HG02571 (cell line): ENCODE data around the gene TYMP.
"Not testable (repeated sequence)": the region's sequence is repeated elsewhere in the genome, so short reads cannot be mapped to it uniquely, and the experiment has no call there.

Experiments used
- ATAC-seq: cut with Tn5 transposase; IDR thresholded peaks from one replicate; pipeline ENCODE4 v1.9.1; 2021; ENCODE audit warnings: mild to moderate bottlenecking, moderate library complexity; ENCODE audit not compliant: unreplicated experiment

Gene TYMP

DNA sequence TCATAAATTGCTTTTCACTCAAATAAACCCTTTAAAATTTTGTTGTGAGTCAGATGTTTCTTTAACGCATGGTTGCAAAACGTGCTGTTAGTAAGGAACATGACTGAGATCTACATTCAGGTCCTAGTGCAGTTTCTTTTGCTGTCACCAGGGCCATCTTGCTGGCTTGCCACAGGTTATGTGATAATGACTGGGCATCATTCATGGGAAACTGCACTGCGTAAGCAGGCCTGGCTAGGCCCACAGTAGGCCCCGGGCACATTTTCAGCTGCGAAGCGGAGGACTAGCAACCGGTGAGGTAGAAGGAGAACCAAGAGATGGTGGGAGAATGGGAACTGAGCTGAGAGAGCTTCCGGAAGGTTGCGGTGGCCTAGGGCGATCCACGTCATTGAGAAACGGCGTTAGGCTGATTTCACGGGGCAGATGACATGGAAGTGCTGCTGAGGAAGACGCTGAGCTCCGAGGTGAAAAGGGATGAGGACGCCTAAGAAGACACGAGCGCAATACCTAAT, 12.7 kb upstream of the TYMP start:
- no peak for ATAC-seq

DNA sequence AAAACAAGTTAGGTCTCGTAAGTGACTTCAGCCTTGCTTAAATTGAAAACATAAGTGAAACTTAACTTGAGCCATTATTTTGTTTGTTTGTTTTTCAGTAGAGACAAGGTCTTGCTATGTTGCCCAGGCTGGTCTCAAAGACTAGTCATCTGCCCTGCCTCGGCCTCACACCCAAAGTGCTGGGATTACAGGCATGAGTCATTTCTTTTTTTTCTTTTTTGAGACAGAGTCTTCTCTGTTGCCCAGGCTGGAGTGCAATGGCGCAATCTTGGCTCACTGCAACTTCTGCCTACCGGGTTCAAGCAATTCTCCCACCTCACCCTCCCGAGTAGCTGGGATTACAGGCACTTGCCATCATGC, 11.8 kb upstream of the TYMP start:
- ATAC-seq = not testable (repeated sequence)

GRCh38 chr22:50540381-50540780, 10.6 kb upstream of the TYMP start:
- ATAC-seq = no peak

GRCh38 chr22:50537765-50538164, 8.0 kb upstream of the TYMP start:
- no peak for ATAC-seq

- no peak for ATAC-seq
Measured at GRCh38 chr22:50536226-50536625, 6.4 kb upstream of the TYMP start.

GRCh38 chr22:50535113-50535512, 5.3 kb upstream of the TYMP start:
- no peak for ATAC-seq

DNA sequence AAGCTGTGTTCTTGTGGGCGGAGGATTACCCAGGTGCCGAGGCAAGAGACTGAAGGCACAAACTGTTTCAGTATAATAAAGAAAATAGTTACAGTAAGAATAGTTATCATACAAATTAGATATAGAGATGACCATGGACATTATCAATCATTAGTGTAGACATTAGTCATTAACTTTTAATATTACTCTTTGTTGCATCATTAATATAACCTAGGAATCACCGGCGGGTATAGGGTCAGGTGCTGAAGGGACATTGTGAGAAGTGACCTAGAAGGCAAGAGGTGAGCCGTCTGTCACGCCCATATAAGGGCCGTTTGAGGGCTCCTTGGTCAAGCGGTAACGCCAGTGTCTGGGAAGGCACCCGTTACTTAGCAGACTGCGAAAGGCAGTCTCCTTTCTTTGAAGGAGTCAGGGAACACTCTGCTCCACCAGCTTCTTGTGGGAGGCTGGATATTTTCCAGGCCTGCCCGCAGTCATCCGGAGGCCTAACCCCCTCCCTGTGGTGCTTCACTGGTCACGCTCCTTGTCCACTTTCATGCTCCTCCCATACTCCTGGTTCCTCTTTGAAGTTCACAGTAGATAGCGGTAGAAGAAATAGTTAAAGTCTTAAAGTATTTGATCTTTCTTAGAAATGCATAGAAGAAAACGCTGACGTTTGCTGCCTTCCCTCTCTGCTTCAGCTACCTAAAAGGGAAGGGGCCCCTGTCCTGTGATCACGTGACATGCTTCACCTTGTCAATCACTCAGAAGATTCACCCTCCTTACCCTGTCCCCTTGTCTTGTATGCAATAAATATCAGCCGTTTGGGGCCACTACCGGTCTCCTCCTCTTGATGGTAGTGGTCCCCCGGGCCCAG, 4.3 kb upstream of the TYMP start:
- ATAC-seq = not testable (repeated sequence)

GRCh38 chr22:50532824-50533796, 3.3 kb upstream of the TYMP start:
- ATAC-seq = no peak

DNA sequence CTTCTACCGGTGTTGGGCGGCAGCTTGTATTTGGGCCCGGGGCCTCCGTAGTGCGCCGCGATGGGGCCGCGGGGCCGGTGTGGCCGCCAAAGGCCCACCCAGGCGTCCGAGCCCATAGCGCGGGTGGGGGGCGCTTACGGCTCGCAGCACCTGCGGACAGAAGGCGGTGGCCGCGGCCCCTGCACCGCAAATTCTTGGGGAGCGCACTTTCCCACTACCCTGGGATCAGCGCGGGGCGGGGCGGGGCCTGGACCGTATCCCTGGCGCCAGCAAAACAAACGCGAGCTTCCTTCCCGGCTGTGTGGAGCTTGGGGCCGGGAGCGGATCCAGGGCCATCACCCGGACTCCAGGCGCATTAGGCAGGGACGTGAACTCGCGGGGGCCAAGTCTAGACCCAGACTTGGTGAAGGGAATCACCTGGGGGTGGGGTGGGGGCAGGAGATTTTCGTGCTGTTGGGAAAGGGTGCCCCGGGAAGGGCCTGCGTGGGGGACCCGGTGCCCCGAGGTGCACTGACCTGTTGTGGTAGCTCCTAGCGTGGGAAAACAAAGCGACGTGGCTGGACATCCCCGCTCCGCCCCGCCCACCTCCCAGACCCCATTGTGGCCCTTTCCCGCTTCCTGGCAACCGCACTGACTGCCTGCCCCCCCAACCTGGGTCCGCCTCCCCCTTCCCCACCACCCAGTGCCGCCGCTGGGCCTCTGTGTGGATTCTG, 2.3 kb upstream of the TYMP start:
- ATAC-seq = peak; percentile 2

DNA sequence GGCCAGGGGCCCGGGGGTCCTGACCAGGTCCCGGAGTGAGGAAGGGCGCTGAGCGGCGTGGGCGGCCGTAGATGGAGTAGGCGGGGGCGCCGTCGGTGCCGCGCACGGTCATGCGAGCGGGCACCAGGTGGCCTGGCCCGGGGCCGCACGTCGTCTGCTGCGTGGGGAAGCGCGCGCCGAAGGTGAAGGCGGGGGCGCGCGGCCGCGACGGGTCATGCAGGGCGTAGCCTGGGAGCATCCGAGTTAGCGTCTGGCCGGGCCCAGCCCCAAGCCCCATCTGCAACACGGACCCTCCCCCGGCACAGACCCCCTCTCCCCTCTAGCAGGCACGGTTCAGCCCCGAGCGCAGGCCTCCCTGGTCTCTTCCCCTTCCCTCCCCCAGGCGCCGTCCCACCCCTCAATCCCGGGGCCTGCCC, 1.7 kb upstream of the TYMP start:
- ATAC-seq = peak; percentile 29

DNA sequence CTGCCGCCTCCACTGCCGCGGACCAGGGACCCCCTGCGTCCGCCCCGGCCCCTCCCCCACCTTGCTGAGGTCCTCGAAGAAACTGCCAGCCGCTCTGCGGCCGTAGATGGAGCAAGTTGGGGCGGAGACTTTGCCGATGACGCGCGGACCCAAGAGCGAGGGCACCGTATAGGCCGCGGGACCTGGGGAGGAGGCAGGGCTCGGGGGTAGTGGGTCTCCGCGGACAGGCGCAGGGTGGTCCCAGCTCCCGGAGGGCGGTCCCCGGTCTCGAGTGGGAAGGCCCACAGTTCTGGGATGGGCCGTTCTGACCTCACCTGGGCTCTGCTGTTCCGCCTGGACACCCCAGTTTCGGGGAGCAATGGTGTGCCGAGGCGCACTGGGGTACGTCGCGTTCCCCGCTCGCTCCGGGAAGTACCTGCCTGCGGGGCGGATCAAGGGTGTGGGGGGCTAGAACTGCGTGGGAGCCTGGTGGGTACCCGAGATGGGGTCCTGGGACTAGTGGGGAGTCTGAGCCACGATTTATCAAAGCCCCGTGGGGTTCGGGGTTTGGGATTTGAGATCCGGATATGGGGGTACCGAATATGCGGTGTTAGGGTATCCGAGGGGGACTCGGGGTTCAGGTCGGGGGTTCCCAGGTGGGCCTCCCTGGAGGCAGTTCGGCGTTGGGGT, 1.2 kb upstream of the TYMP start:
- ATAC-seq = no peak

DNA sequence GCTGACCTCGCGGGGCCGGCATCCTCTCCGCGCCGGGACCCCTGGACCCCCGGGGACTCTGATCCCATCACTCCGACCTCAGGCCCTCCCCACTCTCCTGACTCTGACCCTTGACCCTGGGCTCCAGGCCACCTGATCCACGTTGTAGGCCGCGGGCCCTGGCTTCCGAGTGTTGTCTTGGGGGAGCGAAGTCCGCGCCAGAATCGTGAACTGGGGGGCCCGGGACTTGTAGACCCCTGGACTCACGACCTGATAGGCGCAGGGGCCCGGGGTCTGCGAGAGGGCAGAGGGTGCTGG, 716 bp upstream of the TYMP start:
- ATAC-seq = no peak

DNA sequence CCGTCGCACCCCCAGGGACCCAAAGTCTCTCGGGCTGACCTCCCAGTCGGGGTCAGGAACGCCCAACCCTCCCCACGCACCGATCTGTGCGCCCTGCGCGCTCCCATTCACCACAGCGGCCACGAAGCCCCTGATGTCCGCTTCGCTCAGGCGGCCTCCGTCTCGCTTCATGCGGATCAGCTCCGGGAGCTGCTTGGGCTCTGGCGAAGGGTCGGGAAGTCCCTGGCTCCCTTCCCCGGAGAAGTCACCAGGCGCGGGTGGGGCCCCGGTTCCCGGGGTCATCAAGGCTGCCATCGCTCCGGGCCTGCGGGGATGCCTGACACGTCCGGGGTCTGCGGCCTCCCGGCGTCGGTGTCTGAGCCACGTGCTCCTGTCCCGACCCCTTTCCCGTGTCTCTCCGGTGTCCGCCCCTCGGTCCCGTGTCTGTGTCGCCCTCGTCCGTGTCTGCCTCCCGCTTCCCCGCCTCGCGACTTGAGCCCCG, 356 bp downstream of the TYMP start:
- no peak for ATAC-seq

DNA sequence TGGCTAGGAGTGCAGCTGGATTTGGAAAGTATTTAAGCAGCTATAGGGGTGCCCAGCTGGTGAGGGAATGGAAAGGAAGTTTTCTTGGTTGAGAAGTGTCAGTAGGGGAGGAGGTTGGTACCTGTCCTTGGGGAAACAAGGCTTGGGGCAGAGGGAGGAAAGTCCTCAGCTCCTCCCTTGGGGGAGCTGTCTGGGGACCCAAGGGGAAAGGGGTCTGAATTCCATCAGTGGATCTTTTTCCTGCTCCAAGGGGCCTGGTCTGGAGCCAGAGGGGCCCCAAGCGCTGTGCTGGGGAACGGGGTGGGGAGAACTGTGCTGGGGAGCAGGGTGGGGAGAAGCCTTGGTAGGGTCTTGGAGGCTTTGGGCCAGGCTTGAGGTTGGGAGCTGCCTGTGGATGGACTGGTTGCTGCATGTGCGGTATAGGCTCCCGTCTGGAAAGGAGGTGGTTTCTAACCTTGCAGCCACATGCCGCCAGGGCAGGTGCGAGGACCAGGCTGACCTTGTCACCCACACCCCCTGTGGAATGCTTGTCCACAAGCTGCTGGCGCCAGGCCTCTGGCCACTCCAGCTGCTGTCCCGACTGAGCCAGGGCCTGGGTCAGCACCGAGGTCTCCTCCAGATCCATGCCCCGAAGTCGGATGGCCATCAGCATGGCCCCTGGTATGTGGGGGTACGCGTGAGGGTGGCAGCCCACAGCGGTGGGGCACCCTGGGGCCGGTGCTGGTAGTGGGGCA, 963 bp downstream of the TYMP start:
- no peak for ATAC-seq

DNA sequence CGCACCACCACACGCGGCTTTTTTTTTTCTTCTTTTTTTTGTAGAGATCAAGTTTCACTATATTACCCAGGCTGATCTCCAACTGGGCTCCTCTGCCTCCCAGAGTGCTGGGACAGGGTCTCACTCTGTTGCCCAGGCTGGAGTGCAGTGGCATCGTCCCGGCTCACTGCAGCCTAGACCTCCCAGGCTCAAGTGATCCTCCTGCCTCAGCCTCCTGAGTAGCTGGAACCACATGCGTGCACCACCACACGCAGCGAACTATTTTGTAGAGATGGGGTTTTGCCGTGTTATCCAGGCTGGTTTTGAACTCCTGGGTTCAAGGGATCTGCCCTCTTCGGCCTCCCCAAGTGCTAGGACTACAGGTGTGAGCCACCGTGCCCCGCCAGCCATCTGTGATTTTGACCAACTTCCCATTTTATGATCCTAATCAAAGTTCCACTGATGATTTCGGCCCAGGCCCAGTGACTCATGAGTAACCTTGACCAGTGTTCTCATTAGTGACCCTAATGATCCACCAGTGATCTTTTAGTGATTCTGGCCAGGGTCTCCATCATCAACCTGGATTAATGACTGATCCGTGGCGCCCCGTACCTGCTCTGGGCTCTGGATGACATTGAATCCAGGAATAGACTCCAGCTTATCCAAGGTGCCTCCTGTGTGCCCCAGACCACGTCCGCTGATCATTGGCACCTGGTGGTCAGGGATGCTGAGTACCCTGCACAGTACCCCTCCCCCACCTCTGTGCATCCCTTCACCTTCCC, 1.7 kb downstream of the TYMP start:
- ATAC-seq = no peak

DNA sequence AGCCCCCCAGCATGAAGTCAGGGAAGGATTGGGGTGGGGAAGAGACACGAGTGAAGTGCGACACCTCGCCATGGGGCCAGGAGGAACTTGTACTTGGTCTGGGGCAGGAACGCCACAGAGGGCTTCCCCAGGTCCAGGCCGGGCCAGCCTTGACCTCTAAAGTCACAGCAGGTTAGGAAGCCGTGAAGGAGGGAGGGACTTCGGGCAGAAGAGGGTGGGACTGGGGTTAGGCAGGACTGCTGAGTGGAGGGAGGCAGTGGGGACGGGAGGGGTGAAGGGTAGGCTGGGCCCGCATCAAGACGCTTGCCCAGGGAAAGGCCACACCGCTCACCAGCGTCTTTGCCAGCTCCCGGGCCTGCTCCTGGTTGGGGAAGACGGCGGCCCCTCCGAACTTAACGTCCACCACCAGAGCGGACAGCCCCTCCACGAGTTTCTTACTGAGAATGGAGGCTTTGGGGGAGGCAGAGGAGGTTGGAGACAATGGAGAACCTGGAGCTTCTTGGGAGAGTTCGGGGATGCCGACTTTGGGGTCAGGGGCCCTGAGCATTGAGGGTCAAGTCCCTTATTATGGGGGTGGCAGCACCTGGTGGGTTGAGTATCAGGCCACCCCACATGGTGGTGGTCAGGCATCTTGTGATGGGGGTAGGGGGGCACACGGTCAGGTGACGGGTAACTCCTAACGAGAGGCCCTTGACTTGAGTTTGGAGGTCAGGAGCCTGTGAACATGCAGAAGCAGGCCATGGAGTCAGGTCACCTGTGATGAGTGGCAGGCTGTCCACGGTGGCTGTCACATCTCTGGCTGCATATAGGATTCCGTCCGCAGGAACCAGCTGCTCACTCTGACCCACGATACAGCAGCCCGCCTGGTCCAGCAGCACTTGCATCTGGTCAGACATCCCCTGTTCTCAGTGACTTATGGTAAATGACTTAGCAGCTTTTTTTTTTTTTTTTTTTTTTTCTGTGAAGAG, 2.7 kb downstream of the TYMP start:
- ATAC-seq = no peak

- peak; percentile 22 for ATAC-seq
Measured at GRCh38 chr22:50526108-50526833, 3.5 kb downstream of the TYMP start.

DNA sequence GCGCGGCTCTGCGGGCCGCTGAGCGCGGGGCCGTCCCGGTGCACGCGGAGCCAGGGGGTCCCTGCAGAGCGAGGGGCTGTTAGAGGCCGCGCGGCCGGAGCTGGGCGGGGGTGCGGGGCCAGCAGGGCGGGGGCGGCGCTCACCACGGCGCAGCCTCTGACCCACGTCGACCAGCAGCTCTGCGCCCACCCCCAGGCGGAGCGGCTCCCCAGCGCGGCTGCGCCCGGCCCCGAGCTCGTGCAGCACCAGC, 4.0 kb downstream of the TYMP start:
- no peak for ATAC-seq
